ENCODE data around the gene PFN1.
"Not testable (repeated sequence)": the region's sequence is repeated elsewhere in the genome, so short reads cannot be mapped to it uniquely, and the experiment has no call there.

Gene PFN1

DNA sequence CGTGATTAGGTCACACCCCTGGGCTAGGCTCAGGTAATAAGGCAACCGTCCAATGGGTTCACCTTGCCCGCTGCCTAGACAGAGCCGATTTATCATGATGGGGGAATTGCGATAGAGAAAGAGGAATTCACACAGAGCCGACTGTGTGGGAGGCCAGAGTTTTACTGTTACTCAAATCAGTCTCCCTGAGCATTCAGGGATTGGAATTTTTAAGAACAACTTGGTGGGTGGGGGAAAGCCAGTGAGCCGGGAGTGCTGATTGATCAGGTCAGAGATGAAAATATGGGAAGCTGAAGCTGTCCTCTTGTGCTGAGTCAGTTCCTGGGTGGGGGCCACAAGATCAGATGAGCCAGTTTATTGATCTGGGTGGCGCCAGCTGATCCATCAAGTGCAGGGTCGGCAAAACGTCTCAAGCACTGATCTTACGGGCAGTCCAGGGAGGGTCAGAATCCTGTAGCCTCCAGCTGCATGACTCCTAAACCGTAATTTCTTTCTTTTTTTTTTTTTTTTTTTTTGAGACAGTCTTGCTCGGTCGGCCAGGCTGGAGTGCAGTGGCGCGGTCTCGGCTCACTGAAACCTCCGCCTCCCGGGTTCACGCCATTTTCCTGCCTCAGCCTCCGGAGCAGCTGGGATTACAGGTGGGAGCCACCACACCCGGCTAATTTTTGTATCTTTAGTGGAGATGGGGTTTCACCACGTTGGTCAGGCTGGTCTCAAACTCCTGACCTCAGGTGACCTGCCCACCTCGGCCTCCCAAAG is 21.6 kb downstream of the PFN1 start:
- H3K27me3 ChIP-seq (ENCODE audit: insufficient read depth, low read length, poor library complexity); DNase-seq; H3K79me1 ChIP-seq (ENCODE audit: low read length); H3K9ac ChIP-seq (ENCODE audit: low read length); H3K18ac ChIP-seq (ENCODE audit: low read length); H3K79me2 ChIP-seq (ENCODE audit: control insufficient read depth, insufficient read depth, low read length); H3K4me1 ChIP-seq (ENCODE audit: control insufficient read depth, low read depth, low read length); H3K56ac ChIP-seq (ENCODE audit: low read length); H3K27ac ChIP-seq (ENCODE audit: low read depth, low read length); H3K4ac ChIP-seq (ENCODE audit: low read depth, low read length); H2BK5ac ChIP-seq (ENCODE audit: low read length); H3K36me3 ChIP-seq (ENCODE audit: control insufficient read depth, insufficient read depth, low read length); H2BK120ac ChIP-seq (ENCODE audit: low read depth, low read length); H4K5ac ChIP-seq (ENCODE audit: low read length); H2AK5ac ChIP-seq (ENCODE audit: low read length); H3K23ac ChIP-seq (ENCODE audit: low read length); H3K4me3 ChIP-seq (ENCODE audit: low read length); H4K8ac ChIP-seq (ENCODE audit: low read depth, low read length); H2BK15ac ChIP-seq (replicated peaks; ENCODE audit: low read depth); H3K4me2 ChIP-seq (ENCODE audit: low read length): not testable (repeated sequence)
- WGBS (ENCODE audit: extremely low coverage, insufficient coverage, low lambda C conversion rate): no CpG with 5 or more reads among the region's 24 CpGs

DNA sequence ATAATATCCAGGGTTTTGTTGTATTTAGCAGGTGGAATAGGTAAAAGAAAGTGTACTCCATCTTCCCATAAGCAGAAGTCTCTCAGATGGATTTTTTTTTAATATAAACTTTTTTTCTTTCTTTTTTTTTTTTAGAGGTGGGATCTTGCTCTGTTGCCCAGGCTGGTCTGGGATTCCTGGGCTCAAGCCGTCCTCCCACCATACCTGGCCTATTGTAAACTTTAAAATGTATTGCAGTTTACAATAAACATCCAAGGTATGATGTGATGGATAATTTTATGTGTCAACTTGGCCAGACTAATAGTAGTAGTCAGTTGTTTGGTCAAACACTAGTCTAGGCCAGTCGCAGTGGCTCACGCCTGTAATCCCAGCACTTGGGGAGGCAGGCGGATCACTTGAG is 27.0 kb downstream of the PFN1 start:
- H3K79me1 ChIP-seq (ENCODE audit: low read length): no peaks in the 10 kb centered on the region
- no peaks in the 10 kb centered on the region for H3K79me2 ChIP-seq (ENCODE audit: control insufficient read depth, insufficient read depth, low read length)
- no peak overlapping the region for H4K5ac ChIP-seq (ENCODE audit: low read length)
- H3K23ac ChIP-seq (ENCODE audit: low read length): no peak overlapping the region
- H3K4me3 ChIP-seq (ENCODE audit: low read length): no peak overlapping the region
- no peak overlapping the region for H3K9ac ChIP-seq (ENCODE audit: low read length)
- H3K18ac ChIP-seq (ENCODE audit: low read length): no peak overlapping the region
- no peaks in the 10 kb centered on the region for H3K27me3 ChIP-seq (ENCODE audit: insufficient read depth, low read length, poor library complexity)
- H2BK120ac ChIP-seq (ENCODE audit: low read depth, low read length): no peak overlapping the region
- no CpG with 5 or more reads among the region's 4 CpGs for WGBS (ENCODE audit: extremely low coverage, insufficient coverage, low lambda C conversion rate)
- no peak overlapping the region for H2BK15ac ChIP-seq (replicated peaks; ENCODE audit: low read depth)
- H3K4me2 ChIP-seq (ENCODE audit: low read length): no peak overlapping the region
- H4K8ac ChIP-seq (ENCODE audit: low read depth, low read length): no peak overlapping the region
- H3K27ac ChIP-seq (ENCODE audit: low read depth, low read length): no peak overlapping the region
- DNase-seq: no peak
- H3K56ac ChIP-seq (ENCODE audit: low read length): no peak overlapping the region
- no peak overlapping the region for H3K4ac ChIP-seq (ENCODE audit: low read depth, low read length)
- no peaks in the 10 kb centered on the region for H3K36me3 ChIP-seq (ENCODE audit: control insufficient read depth, insufficient read depth, low read length)
- H2BK5ac ChIP-seq (ENCODE audit: low read length): no peak overlapping the region
- H2AK5ac ChIP-seq (ENCODE audit: low read length): no peak overlapping the region
- H3K4me1 ChIP-seq (ENCODE audit: control insufficient read depth, low read depth, low read length): no peaks in the 10 kb centered on the region

- Histone ChIP-seq H2AK5ac (ENCODE audit: low read length) (no peak overlapping the region), H3K4ac (ENCODE audit: low read depth, low read length) (no peak overlapping the region), H3K27ac (ENCODE audit: low read depth, low read length) (no peak overlapping the region), H3K27me3 (ENCODE audit: insufficient read depth, low read length, poor library complexity) (no peaks in the 10 kb centered on the region), H3K23ac (ENCODE audit: low read length) (no peak overlapping the region), H4K8ac (ENCODE audit: low read depth, low read length) (no peak overlapping the region), H3K56ac (ENCODE audit: low read length) (no peak overlapping the region), H3K36me3 (ENCODE audit: control insufficient read depth, insufficient read depth, low read length) (no peaks in the 10 kb centered on the region), H3K4me3 (ENCODE audit: low read length) (no peak overlapping the region), H3K79me1 (ENCODE audit: low read length) (no peaks in the 10 kb centered on the region), H2BK5ac (ENCODE audit: low read length) (no peak overlapping the region), H2BK120ac (ENCODE audit: low read depth, low read length) (no peak overlapping the region), H2BK15ac (replicated peaks; ENCODE audit: low read depth) (no peak overlapping the region), H4K5ac (ENCODE audit: low read length) (no peak overlapping the region), H3K4me1 (ENCODE audit: control insufficient read depth, low read depth, low read length) (no peaks in the 10 kb centered on the region), H3K9ac (ENCODE audit: low read length) (no peak overlapping the region), H3K79me2 (ENCODE audit: control insufficient read depth, insufficient read depth, low read length) (no peaks in the 10 kb centered on the region), H3K4me2 (ENCODE audit: low read length) (no peak overlapping the region), H3K18ac (ENCODE audit: low read length) (no peak overlapping the region)
- DNase-seq: no peak
- no CpG with 5 or more reads among the region's 10 CpGs for WGBS (ENCODE audit: extremely low coverage, insufficient coverage, low lambda C conversion rate)
Observed at GRCh38 chr17:4920351-4921048, 27.8 kb downstream of the PFN1 start.

GRCh38 chr17:4919511-4920047 is 28.8 kb downstream of the PFN1 start:
- Histone ChIP-seq H3K79me2 (ENCODE audit: control insufficient read depth, insufficient read depth, low read length) (no peaks in the 10 kb centered on the region), H3K4me3 (ENCODE audit: low read length) (no peak overlapping the region), H2BK15ac (replicated peaks; ENCODE audit: low read depth) (no peak overlapping the region), H3K79me1 (ENCODE audit: low read length) (no peaks in the 10 kb centered on the region), H3K27ac (ENCODE audit: low read depth, low read length) (no peak overlapping the region), H3K36me3 (ENCODE audit: control insufficient read depth, insufficient read depth, low read length) (no peaks in the 10 kb centered on the region), H3K4ac (ENCODE audit: low read depth, low read length) (no peak overlapping the region), H3K9ac (ENCODE audit: low read length) (no peak overlapping the region), H3K56ac (ENCODE audit: low read length) (no peak overlapping the region), H3K4me2 (ENCODE audit: low read length) (no peak overlapping the region), H3K27me3 (ENCODE audit: insufficient read depth, low read length, poor library complexity) (no peaks in the 10 kb centered on the region), H2BK120ac (ENCODE audit: low read depth, low read length) (no peak overlapping the region), H4K5ac (ENCODE audit: low read length) (no peak overlapping the region), H2AK5ac (ENCODE audit: low read length) (no peak overlapping the region), H4K8ac (ENCODE audit: low read depth, low read length) (no peak overlapping the region), H2BK5ac (ENCODE audit: low read length) (no peak overlapping the region), H3K23ac (ENCODE audit: low read length) (no peak overlapping the region), H3K18ac (ENCODE audit: low read length) (no peak overlapping the region), H3K4me1 (ENCODE audit: control insufficient read depth, low read depth, low read length) (no peaks in the 10 kb centered on the region)
- DNase-seq: peak; percentile 58
- WGBS (ENCODE audit: extremely low coverage, insufficient coverage, low lambda C conversion rate): no CpG with 5 or more reads among the region's 8 CpGs

DNA sequence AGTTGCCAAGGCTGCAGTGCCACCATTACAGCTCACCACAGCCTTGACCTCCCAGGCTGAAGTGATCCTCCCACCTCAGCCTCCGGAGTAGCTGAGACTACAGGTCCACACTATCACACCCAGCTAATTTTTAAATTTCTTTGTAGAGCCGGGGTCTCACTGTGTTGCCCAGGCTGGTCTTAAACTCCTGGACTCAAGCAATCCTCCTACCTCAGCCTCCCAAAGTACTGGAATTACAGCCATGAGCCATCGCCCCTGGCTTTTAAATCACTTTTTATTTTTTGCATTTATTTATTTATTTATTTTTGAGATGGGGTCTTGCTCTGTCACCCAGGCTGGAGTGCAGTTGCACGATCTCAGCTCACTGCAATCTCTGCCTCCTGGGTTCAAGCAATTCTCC is 33.8 kb downstream of the PFN1 start:
- not testable (repeated sequence) for H3K23ac ChIP-seq (ENCODE audit: low read length); H3K56ac ChIP-seq (ENCODE audit: low read length); H3K4me1 ChIP-seq (ENCODE audit: control insufficient read depth, low read depth, low read length); H2BK120ac ChIP-seq (ENCODE audit: low read depth, low read length); H3K36me3 ChIP-seq (ENCODE audit: control insufficient read depth, insufficient read depth, low read length); H3K27me3 ChIP-seq (ENCODE audit: insufficient read depth, low read length, poor library complexity); H3K4ac ChIP-seq (ENCODE audit: low read depth, low read length); DNase-seq; H2BK5ac ChIP-seq (ENCODE audit: low read length); H2BK15ac ChIP-seq (replicated peaks; ENCODE audit: low read depth); H3K18ac ChIP-seq (ENCODE audit: low read length); H3K27ac ChIP-seq (ENCODE audit: low read depth, low read length); H3K4me2 ChIP-seq (ENCODE audit: low read length); H4K5ac ChIP-seq (ENCODE audit: low read length); H3K79me2 ChIP-seq (ENCODE audit: control insufficient read depth, insufficient read depth, low read length); H3K4me3 ChIP-seq (ENCODE audit: low read length); H2AK5ac ChIP-seq (ENCODE audit: low read length); H3K9ac ChIP-seq (ENCODE audit: low read length); H4K8ac ChIP-seq (ENCODE audit: low read depth, low read length); H3K79me1 ChIP-seq (ENCODE audit: low read length)
- no CpG with 5 or more reads among the region's 4 CpGs for WGBS (ENCODE audit: extremely low coverage, insufficient coverage, low lambda C conversion rate)
